Activated CD4-positive, alpha-beta T cell treated with anti-CD3 and anti-CD28 coated beads for 36 hours (primary cell): Measurements from ENCODE around the gene PNPLA7. TPM values are rescaled to one million over a fixed set of nuclear protein-coding genes. Genes with fewer than 3 reads are reported as not detected.
"Not testable (repeated sequence)": the region's sequence is repeated elsewhere in the genome, so short reads cannot be mapped to it uniquely, and the experiment has no call there.

Experiments used
- ATAC-seq: fragments of 200-7000 bp; cut with Tn5 transposase; one replicate; pipeline ENCODE4 v1.10.0; 2021; ENCODE audit warnings: mild to moderate bottlenecking, moderate library complexity
- CTCF ChIA-PET: fragments of 350-600 bp; sonication (Branson Sonifier 250); formaldehyde crosslinking; loops from one replicate; lab custom pipeline; 2021; ENCODE audit warnings: antibody characterized with exemption; lab: Charles Lee
- POLR2A ChIA-PET: fragments of 350-600 bp; sonication (Branson Sonifier 250); formaldehyde crosslinking; loops from one replicate; lab custom pipeline; 2021; ENCODE audit warnings: antibody characterized with exemption, inconsistent platforms; lab: Charles Lee
- DNase-seq: peaks from one replicate; pipeline ENCODE4 v3.0.0-alpha.2; 2020
- H3K27ac Mint-ChIP-seq: one replicate; pipeline ENCODE4 v1.8.0; 2021; ENCODE audit warnings: mixed read lengths
- H3K27me3 Mint-ChIP-seq: one replicate; pipeline ENCODE4 v1.8.0; 2021; ENCODE audit warnings: mixed read lengths
- H3K36me3 Mint-ChIP-seq: one replicate; pipeline ENCODE4 v1.8.0; 2021; ENCODE audit warnings: low read depth, mixed read lengths
- H3K4me1 Mint-ChIP-seq: one replicate; pipeline ENCODE4 v1.8.0; 2021; ENCODE audit warnings: mixed read lengths
- H3K4me3 Mint-ChIP-seq: one replicate; pipeline ENCODE4 v1.8.0; 2021; ENCODE audit warnings: mild to moderate bottlenecking, moderate library complexity, mixed read lengths
- H3K9me3 Mint-ChIP-seq: one replicate; pipeline ENCODE4 v1.8.0; 2021; ENCODE audit warnings: low read depth, mixed read lengths
- intact Hi-C, 2 experiments: fragments of 100-400 bp; cut with DNase I in 1 of 2; cut with micrococcal nuclease in 1 of 2; formaldehyde crosslinking; loops; one replicate each; pipeline versions ENCODE4 v1.14.2 to v1.15.1; 2022 to 2024; cut with DNase I, micrococcal nuclease
- total RNA-seq, 2 experiments: library from RNA; stranded (reverse); gene quantifications; one replicate each; pipeline ENCODE4 v1.2.3, GENCODE V29; 2021

Gene PNPLA7
- total RNA-seq = 1 to 10 TPM; 3.1 to 3.6 TPM

GRCh38 chr9:137550231-137550621, at the start of gene PNPLA7:
Gene PNPLA7, minus strand, starts transcription at chr9:137550402. Its CDS starts 205 bp downstream, at chr9:137550197.
- DNase-seq = peak; percentile 71
- ChIA-PET POLR2A (interaction anchor here (0.6 kb wide), 1 partner anchor 8 kb away, joined by 8 read pairs; no protein-coding TSS in a partner anchor), CTCF (interaction anchor here (1.3 kb wide), 1 partner anchor 15 kb away, joined by 6 read pairs; no protein-coding TSS in a partner anchor)
- intact Hi-C loops = loop anchor here in 1 of 2 experiments (2.0 kb wide), 1 partner anchor 15 kb away; no protein-coding TSS in a partner anchor
- Mint-ChIP-seq H3K27me3 (no peaks in the 10 kb centered on the region), H3K4me3 (peak within 1 kb of the TSS; percentile 77), H3K27ac (peak within 1 kb of the TSS; percentile 51), H3K36me3 (peaks cover 3% of the 10 kb centered on the region), H3K9me3 (no peaks in the 10 kb centered on the region), H3K4me1 (peaks cover 11% of the 10 kb centered on the region)
- ATAC-seq = peak; percentile 27

GRCh38 chr9:137598943-137599342, 48.7 kb upstream of the PNPLA7 start:
- intact Hi-C loops = no loop called here
- Mint-ChIP-seq H3K36me3 (no peaks in the 10 kb centered on the region), H3K4me1 (peaks cover 8% of the 10 kb centered on the region), H3K27ac (no peak overlapping the region), H3K4me3 (no peak overlapping the region), H3K9me3 (no peaks in the 10 kb centered on the region), H3K27me3 (no peaks in the 10 kb centered on the region)
- ChIA-PET POLR2A (no interaction called here), CTCF (no interaction called here)
- DNase-seq (no peak), ATAC-seq (no peak)

- H3K27me3 Mint-ChIP-seq, H3K27ac Mint-ChIP-seq, H3K4me3 Mint-ChIP-seq, H3K4me1 Mint-ChIP-seq, intact Hi-C loops, POLR2A ChIA-PET, H3K36me3 Mint-ChIP-seq, ATAC-seq, CTCF ChIA-PET, H3K9me3 Mint-ChIP-seq, DNase-seq: not testable (repeated sequence)
Measured at GRCh38 chr9:137596577-137596976, 46.4 kb upstream of the PNPLA7 start.

DNA sequence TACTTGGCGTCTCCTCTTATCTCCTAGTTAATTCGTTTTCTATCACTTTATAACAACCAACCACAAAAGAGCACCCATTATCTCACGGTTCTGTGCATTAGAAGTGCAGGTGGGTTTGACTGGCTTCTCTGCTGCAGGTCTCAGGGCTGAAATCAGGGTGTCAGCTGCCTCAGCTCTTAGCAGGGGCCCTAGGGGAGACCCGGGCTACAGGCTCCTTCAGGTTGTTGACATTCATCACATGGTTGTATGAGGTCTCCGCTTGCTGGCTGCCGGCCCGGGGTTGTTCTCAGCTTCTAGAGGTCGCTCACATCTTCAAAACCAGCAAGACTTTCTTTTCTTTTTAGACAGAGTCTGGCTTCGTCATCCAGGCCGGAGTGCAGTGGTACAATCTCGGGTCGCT, 43.0 kb upstream of the PNPLA7 start:
- CTCF ChIA-PET = interaction anchor here (0.7 kb wide), 2 partner anchors 51 to 803 kb away, joined by 3 read pairs; partner anchors contain the start of gene TMEM141

DNA sequence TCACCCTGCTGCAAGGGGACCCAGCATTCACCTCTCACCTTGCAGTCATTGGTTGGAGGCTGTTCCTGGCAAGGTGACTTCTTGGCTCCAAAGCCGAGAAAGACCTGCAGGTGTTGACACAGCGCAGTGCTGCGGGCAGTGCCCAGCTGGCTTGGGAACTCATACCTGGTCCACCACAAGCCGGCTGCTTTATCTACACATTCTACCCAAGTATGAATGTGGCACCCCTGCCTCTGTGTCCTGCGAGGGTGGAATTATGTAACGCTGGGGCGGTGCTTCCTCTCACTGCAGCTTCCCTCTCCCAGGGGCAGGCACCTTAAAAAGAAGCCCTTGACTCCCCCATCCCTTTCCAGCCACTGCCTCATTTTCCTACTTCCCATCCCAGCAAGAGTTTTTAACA, 42.6 kb upstream of the PNPLA7 start:
- no peak for DNase-seq
- H3K9me3 Mint-ChIP-seq = no peaks in the 10 kb centered on the region
- no peak overlapping the region for H3K4me3 Mint-ChIP-seq
- ATAC-seq = no peak
- H3K27ac Mint-ChIP-seq = no peak overlapping the region
- POLR2A ChIA-PET = interaction anchor here (0.6 kb wide), 1 partner anchor 14 kb away, joined by 4 read pairs; no protein-coding TSS in a partner anchor
- intact Hi-C loops = no loop called here
- peaks cover 15% of the 10 kb centered on the region for H3K4me1 Mint-ChIP-seq
- H3K27me3 Mint-ChIP-seq = no peaks in the 10 kb centered on the region
- H3K36me3 Mint-ChIP-seq = peaks cover 8% of the 10 kb centered on the region
- CTCF ChIA-PET = interaction anchor here (0.7 kb wide), 1 partner anchor 51 kb away, joined by 3 read pairs; no protein-coding TSS in a partner anchor

More for the DNA sequence above, 43.0 kb upstream of the PNPLA7 start:
- Mint-ChIP-seq H3K27ac (no peak overlapping the region), H3K4me1 (peaks cover 11% of the 10 kb centered on the region), H3K27me3 (no peaks in the 10 kb centered on the region), H3K4me3 (no peak overlapping the region), H3K36me3 (peaks cover 4% of the 10 kb centered on the region), H3K9me3 (no peaks in the 10 kb centered on the region)
- POLR2A ChIA-PET = no interaction called here
- DNase-seq = no peak
- intact Hi-C loops = no loop called here
- ATAC-seq = no peak

- Mint-ChIP-seq H3K36me3 (peaks cover 26% of the 10 kb centered on the region), H3K9me3 (no peaks in the 10 kb centered on the region), H3K27ac (peak within 1 kb of the TSS; percentile 95), H3K4me1 (peaks cover 17% of the 10 kb centered on the region), H3K27me3 (no peaks in the 10 kb centered on the region), H3K4me3 (peak within 1 kb of the TSS; percentile 87)
- ChIA-PET POLR2A (interaction anchor here (0.7 to 1.6 kb wide), 3 partner anchors 15 to 432 kb away, joined by 3 to 5 read pairs (median 4); partner anchors contain the start of gene ARRDC1), CTCF (interaction anchor here (0.5 to 2.0 kb wide), 2 partner anchors 11 to 283 kb away, joined by 3 to 6 read pairs; partner anchors contain the start of gene DPH7)
- DNase-seq (peak; percentile 94), ATAC-seq (peak; percentile 97)
- intact Hi-C loops = loop anchor here (1.0 to 2.0 kb wide), 7 partner anchors 12 to 167 kb away; partner anchors contain the start of genes ARRDC1 (in 2 of the 2), DPH7 (in 1 of the 2), EHMT1 (in 1 of the 2) and EXD3 (in 1 of the 2)
Measured at GRCh38 chr9:137590469-137591383, 40.5 kb upstream of the PNPLA7 start, which contains the start of gene ZMYND19. Gene ZMYND19, minus strand, starts transcription at chr9:137590512. Its CDS starts 249 bp downstream, at chr9:137590263.

DNA sequence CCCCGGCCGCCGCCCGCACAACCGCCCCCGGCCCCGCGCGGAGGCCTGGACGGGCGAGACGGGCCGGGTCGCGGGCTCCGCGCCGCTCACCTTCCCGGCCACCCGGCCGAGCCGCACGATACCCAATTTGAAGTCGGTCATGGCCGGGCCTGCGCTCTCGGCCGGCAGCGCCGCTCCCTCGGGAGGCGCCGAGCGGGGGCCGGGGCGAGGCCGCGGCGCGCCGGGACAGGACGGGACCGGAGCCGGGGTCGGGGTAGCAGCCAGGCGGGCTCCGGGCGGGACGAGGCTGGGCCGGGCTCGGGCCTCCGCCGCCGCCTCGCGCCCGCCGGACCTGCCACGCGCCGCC, 39.9 kb upstream of the PNPLA7 start:
- intact Hi-C loops = loop anchor here (1.0 to 2.0 kb wide), 7 partner anchors 12 to 167 kb away; partner anchors contain the start of genes ARRDC1 (in 2 of the 2), DPH7 (in 1 of the 2), EHMT1 (in 1 of the 2) and EXD3 (in 1 of the 2)
- H3K9me3 Mint-ChIP-seq = no peaks in the 10 kb centered on the region
- H3K27ac Mint-ChIP-seq = no peak overlapping the region
- POLR2A ChIA-PET = interaction anchor here (1.3 to 1.6 kb wide), 2 partner anchors 15 to 38 kb away, joined by 4 to 5 read pairs; partner anchors contain the start of gene ARRDC1
- no peak overlapping the region for H3K4me3 Mint-ChIP-seq
- no peaks in the 10 kb centered on the region for H3K27me3 Mint-ChIP-seq
- H3K4me1 Mint-ChIP-seq = peaks cover 17% of the 10 kb centered on the region
- CTCF ChIA-PET = interaction anchor here (2.0 kb wide), 1 partner anchor 11 kb away, joined by 6 read pairs; the partner anchor contains the start of gene DPH7
- DNase-seq (no peak), ATAC-seq (peak; percentile 22)
- peaks cover 26% of the 10 kb centered on the region for H3K36me3 Mint-ChIP-seq

DNA sequence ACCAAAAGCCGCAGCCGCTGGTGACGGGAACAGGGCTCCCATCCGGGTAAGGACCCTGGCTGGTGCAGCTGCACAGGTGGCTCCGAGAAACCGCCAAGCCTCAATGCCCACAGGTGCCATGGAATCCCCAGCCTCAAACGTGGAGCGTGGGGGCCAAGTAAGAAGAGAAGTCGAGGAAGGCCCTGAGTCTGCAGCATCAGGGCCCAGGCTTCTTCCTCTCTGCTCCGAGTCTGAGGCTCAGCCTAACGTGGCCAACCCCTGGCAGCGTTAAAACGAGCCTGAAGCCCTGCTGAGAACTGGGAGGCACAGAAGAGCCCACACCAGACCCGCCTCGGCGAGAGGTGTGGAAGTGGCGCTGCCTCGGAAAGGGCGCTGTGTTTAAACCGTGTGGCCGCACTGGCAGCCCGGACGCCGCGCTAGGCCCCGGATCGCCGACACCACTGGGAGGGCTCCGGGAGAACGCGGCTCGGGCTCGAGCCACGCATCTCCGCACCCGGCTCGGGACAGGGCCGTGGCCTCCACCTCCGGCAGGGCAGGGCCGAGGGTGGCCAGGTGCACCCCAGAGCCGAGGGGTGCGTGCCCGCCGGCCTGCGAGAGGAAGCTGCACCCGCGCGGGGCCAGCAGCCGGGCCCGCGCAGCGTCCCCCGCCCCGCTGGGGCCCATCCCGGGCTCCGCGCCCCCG, 39.4 kb upstream of the PNPLA7 start:
- peaks cover 29% of the 10 kb centered on the region for H3K36me3 Mint-ChIP-seq
- peaks cover 17% of the 10 kb centered on the region for H3K4me1 Mint-ChIP-seq
- intact Hi-C loops = loop anchor here (1.0 to 2.0 kb wide), 7 partner anchors 11 to 166 kb away; partner anchors contain the start of genes ARRDC1 (in 2 of the 2), DPH7 (in 1 of the 2), EHMT1 (in 1 of the 2) and EXD3 (in 1 of the 2)
- ChIA-PET POLR2A (interaction anchor here (1.3 kb wide), 1 partner anchor 37 kb away, joined by 5 read pairs; no protein-coding TSS in a partner anchor), CTCF (interaction anchor here (1.1 to 2.7 kb wide), 2 partner anchors 11 to 140 kb away, joined by 5 to 12 read pairs; partner anchors contain the start of gene DPH7)
- H3K4me3 Mint-ChIP-seq = peak overlapping the region; percentile 80
- H3K27ac Mint-ChIP-seq = peak overlapping the region; percentile 73
- no peaks in the 10 kb centered on the region for H3K9me3 Mint-ChIP-seq
- H3K27me3 Mint-ChIP-seq = no peaks in the 10 kb centered on the region
- peak; percentile 4 for ATAC-seq
- peak; percentile 31 for DNase-seq

- Mint-ChIP-seq H3K27ac (no peak overlapping the region), H3K4me1 (peaks cover 17% of the 10 kb centered on the region), H3K9me3 (no peaks in the 10 kb centered on the region), H3K4me3 (peak overlapping the region; percentile 80), H3K36me3 (peaks cover 31% of the 10 kb centered on the region), H3K27me3 (no peaks in the 10 kb centered on the region)
- ChIA-PET POLR2A (interaction anchor here (0.8 kb wide), 1 partner anchor 9 kb away, joined by 4 read pairs; no protein-coding TSS in a partner anchor), CTCF (interaction anchor here (0.5 to 2.7 kb wide), 4 partner anchors 10 to 141 kb away, joined by 3 to 12 read pairs (median 4); partner anchors contain the start of gene DPH7)
- DNase-seq = no peak
- no peak for ATAC-seq
- intact Hi-C loops = no loop called here
Measured at GRCh38 chr9:137588891-137589290, 38.7 kb upstream of the PNPLA7 start.

- no peak for ATAC-seq
- peaks cover 36% of the 10 kb centered on the region for H3K36me3 Mint-ChIP-seq
- no peaks in the 10 kb centered on the region for H3K27me3 Mint-ChIP-seq
- no peaks in the 10 kb centered on the region for H3K9me3 Mint-ChIP-seq
- DNase-seq = no peak
- ChIA-PET POLR2A (interaction anchor here (0.8 kb wide), 1 partner anchor 8 kb away, joined by 4 read pairs; no protein-coding TSS in a partner anchor), CTCF (interaction anchor here (0.5 to 2.7 kb wide), 5 partner anchors 10 to 200 kb away, joined by 3 to 12 read pairs (median 3); partner anchors contain the start of gene DPH7)
- H3K27ac Mint-ChIP-seq = no peak overlapping the region
- peak overlapping the region; percentile 80 for H3K4me3 Mint-ChIP-seq
- intact Hi-C loops = no loop called here
- peaks cover 17% of the 10 kb centered on the region for H3K4me1 Mint-ChIP-seq
Measured at GRCh38 chr9:137588311-137588710, 38.1 kb upstream of the PNPLA7 start.
